ENCODE data around the gene ZNF136. TPM values are rescaled to one million over a fixed set of nuclear protein-coding genes. Genes with fewer than 3 reads are reported as not detected.

ZNF136 gene
- polyA plus RNA-seq, 4 donors = 15.8 to 18.8 (median 18.0) TPM

GRCh38 chr19:12187625-12188024, 24.7 kb downstream of the ZNF136 start:
- DNase-seq (ENCODE audit: low read depth in 4 of 4, low spot score in 2 of 4) = no peak

DNA sequence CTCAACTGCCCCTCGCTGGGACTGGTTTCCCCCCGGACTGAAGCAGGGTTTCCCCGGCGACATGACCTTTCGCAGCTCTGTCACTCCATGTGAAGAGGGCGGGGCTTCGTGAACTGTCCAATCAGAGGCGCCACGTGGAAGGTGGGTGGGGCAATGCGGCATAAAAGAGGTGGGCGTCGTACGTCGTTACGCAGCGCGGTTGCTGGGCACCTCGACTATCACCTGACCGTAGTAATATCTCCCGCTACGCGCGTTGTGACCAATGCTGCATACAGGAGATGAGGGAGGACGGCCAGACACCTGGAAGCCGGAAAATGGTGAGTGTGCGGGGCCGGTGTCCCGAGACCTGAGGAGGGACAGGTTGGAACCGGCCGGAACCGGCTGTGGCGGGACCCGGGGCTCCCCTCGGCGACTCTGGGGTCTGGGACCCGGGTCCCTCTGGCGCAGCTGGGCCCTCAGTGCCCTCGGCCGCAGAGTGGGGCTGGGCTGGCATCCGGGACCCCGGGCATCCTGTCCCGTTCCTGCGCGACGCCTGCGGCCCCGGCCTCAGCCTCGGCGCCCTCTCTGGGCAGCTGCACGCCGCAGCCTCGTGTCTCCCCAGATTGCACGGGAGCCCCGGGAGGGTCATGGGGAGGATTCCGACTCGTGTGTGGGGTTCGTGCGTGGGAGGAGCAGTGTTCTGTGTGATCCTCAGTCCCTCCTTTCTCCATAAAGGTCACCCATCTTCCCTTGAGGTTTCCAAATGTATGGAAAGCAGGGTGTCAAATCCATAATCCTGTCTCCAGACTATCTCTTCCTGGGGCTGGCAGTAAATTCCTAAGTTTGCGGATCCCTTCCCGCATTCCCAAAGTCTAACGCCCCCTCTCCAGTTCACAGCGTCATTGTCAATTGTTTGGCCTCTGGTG, 32.2 kb downstream of the ZNF136 start:
- peak; percentile 71 to 86 (median 80) for DNase-seq (ENCODE audit: low read depth in 4 of 4, low spot score in 2 of 4)

GRCh38 chr19:12198136-12198535, 35.2 kb downstream of the ZNF136 start:
- no peak for DNase-seq (ENCODE audit: low read depth in 4 of 4, low spot score in 2 of 4)

DNA sequence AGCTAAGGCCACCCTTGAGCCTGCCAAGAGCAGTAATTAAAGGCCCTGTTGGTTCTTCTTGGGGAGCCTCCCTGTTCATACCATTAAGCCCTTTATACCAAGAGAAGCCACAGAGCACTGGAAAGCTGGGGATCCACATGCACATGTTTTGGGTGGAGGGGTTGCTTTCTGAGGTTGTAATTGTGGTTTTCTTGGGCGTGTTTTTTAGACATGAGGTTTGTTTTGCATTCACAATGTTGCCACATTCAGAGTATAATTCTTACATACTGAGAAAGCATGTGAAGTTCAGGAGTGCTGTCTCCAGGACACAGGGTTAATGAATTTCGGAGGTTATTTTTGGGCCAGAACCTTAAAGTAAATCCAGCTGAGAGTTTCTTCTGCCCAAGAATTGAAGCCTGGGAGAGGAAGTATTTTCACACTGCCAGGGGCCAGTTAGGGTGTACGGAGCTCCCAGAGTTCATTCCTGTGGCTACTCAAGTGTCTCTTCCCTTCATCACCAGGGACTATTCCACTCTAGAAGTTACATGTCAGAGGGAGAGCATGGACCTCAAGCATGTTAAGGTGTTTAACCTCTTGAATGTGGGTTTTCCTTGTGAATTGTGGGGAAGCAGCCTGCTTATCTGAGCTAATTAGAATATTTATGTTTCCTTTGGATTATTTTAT, 37.0 kb downstream of the ZNF136 start:
- DNase-seq (ENCODE audit: low read depth in 4 of 4, low spot score in 2 of 4) = no peak

- DNase-seq (ENCODE audit: low read depth in 4 of 4, low spot score in 2 of 4) = no peak
Measured at GRCh38 chr19:12202250-12202649, 39.4 kb downstream of the ZNF136 start.

DNA sequence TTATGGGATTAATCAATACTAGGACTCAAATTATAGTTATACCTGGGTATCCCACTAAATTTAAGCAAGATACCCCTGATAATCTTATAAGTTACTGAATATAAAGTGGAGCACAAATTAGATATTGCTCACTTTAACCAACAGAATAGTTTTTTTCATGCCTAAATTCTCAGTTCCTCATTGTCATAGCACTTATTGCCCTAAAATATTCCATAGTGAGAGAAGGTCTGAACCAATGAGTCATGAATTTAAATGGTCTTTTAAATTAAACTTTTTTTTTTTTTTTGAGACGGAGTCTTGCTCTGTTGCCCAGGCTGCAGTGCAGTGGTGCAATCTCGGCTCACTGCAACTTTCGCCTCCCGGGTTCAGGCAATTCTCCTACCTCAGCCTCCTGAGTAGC, 42.4 kb downstream of the ZNF136 start:
- no peak for DNase-seq (ENCODE audit: low read depth in 4 of 4, low spot score in 2 of 4)

DNA sequence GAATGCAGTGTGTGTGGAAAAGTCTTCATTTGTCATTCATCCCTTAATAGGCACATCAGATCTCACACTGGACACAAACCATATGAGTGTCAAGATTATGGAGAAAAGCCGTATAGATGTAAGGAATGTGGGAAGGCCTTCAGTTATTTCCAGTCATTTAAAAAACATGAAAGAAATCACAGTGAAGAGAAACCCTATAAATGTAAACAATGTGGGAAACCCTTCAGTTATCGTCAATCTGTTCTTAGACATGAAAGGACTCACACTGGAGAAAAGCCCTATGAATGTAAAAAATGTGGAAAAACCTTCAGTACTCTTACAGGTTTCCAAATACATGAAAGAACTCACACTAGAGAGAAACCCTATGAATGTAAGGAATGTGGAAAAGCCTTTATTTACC, 45.3 kb downstream of the ZNF136 start:
- DNase-seq (ENCODE audit: low read depth in 4 of 4, low spot score in 2 of 4) = no peak

- no peak for DNase-seq (ENCODE audit: low read depth in 4 of 4, low spot score in 2 of 4)
Measured at GRCh38 chr19:12217332-12217731, 54.4 kb downstream of the ZNF136 start.

DNA sequence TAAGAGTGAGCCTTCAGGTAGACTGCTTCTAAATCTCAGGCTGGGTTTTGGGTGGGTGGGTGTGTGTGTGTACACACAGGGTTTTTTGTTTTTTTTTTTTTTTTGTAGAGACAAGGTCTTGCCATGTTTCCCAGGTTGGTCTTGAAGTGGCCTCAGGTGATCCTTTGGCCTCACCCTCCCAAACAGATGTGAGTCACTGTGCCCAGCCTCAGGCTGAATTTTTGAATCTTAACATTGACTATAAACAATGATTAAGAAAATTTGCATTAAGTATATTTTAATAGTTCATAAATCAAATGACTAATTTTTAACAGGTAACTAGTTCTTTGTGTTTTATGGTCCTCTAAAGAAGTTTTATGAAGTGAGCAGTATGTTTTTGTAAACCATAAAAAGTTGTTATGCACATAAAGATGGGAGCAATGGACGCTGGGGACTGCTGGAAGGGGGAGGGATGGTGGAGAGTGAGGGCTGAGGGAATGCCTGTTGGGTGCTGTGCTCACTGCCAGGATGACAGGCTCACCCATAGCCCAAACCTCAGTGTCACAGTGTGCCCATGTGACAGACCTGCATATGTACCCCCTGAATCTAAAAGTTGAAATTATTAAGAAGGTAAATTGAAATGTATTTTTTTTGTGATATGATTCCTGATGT, 60.2 kb downstream of the ZNF136 start:
- no peak for DNase-seq (ENCODE audit: low read depth in 4 of 4, low spot score in 2 of 4)

DNA sequence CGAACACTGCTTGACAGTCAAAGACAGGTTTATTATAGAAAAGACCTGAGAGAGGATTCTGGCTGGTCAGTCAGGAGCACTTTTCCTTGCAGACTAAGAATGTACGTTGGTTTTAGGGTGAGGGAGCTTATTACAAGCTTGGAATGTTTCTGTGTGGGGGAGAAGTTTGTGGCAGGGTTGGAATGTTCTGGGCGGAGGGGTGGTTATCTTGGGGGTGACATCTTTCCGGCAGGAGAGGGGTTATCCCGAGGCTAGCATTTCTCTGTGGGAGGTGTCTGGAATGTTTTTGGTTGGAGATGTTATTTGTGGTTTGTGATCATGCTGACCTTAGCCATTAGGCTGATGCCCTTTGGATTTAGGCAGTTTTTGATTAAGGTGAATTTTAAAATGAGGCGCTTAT, 61.8 kb downstream of the ZNF136 start:
- DNase-seq (ENCODE audit: low read depth in 4 of 4, low spot score in 2 of 4) = no peak

DNA sequence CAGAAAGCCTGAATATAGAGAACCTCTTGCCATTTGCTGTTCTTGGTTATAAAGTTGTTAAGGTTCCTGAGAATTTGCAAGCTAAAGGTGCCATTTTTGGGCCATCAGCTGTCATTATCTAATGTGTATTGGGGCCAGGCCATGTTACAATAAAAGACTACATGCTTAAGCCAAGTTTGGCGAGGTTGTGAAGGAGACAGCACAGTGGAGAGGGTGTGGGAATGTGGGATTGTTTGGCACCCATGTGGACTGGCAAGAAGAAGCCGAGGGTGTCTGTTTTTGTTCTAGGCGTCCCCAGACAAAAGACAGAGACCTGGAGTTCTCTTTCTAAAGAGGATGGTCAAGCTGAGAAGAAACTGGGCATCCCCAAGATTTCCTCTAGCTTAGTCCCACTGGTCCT, 67.1 kb downstream of the ZNF136 start:
- no peak for DNase-seq (ENCODE audit: low read depth in 4 of 4, low spot score in 2 of 4)

DNA sequence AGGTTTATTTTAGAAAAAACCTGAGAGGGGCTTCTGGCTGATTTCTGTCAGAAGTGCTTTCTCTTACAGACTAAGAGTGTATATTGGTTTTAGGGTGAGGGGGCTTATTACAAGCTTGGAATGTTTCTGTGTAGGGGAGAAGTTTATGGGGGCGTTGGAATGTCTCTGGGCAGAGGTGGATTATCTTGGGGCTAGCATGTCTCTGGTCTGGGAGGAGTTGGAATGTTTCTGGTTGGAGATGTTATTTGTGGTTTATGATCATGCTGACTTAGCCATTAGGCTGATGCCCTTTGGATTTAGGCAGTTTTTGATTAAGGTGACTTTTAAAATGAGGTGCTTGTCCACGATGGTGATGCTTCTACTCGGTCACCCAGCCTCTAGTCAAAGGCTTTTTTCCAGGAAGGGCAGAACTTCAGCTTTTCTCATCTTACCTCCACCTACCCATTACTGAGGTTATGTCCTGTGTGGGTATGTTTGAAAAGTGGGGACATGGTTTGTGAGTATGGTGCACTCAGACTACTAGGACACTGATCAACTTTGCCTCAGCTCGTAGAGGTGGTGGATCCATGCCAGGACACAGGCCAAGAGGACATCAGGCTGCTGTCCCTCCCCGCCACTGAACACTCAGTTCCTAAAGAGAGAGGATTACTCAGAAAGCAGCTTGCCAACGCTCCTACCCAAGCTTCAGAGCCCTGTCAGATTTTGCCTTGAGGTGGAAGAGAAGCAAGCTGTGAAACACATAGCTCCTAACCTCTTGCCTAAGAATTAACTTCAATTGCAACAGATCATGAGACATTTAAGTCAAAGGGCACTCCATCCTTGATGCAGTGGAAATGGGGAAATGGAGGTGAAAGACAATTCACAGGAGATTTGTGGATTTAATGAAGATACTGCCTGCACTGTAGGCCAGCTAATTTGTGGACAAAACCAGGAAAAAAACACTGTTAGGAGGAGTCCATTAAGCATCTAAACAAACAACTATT, 68.1 kb downstream of the ZNF136 start:
- no peak for DNase-seq (ENCODE audit: low read depth in 4 of 4, low spot score in 2 of 4)

- no peak for DNase-seq (ENCODE audit: low read depth in 4 of 4, low spot score in 2 of 4)
Measured at GRCh38 chr19:12232961-12233360, 70.1 kb downstream of the ZNF136 start.

DNA sequence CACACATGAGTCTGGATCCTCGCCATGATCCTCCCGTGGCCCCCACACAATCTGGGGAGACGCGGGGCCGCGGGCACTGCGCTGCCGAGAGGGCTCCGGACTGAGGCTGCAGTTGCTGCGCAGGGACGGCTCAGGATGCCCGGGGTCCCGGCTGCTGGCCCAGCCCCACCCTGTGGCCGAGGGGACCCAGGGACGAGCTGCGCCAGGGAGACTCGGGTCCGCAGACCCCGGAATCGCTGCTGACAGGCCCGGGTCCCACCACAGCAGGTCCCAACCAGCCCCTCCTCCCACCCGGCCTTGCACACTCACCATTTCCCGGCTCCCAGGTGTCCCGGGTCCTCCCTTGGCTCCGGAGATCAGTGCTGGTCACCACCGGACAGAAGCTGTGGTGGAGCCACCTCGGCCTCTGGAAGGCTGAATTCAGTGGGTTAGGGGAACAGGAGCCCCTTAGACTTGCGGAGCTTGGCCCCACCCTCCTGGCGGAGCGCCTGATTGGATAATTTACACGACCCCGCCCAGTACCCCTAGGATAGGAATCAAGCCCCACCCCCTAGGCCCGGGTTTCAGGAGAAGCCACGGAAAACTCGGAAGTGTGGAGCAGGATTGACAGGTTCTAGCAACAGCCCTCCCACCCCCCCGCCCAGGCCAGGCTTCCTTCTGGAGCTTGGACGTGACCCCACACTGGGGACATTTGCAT, 74.4 kb downstream of the ZNF136 start:
- DNase-seq (ENCODE audit: low read depth in 4 of 4, low spot score in 2 of 4) = peak in 1 of 4 donors; percentile 20

Other genes with a start within 250 kb of the ZNF136 start
- gene ZNF700, start 238.0 kb upstream of the ZNF136 start, polyA plus RNA-seq (ENCODE audit: insufficient read length in 4 of 4) = 10 to 100 TPM; 12.5 to 29.1 (median 17.5) TPM
- 10 to 100 TPM in 1 of 4 donors, 1 to 10 TPM in 3; 7.4 to 12.5 (median 8.3) TPM for gene ZNF763, start 198.1 kb upstream of the ZNF136 start, polyA plus RNA-seq (ENCODE audit: insufficient read length in 4 of 4)
- gene ZNF433, start 127.4 kb upstream of the ZNF136 start, polyA plus RNA-seq (ENCODE audit: insufficient read length in 4 of 4) = 10 to 100 TPM; 13.8 to 25.6 (median 16.6) TPM
- 1 to 10 TPM; 1.3 to 2.4 (median 2.0) TPM for gene ZNF878, start 110.1 kb upstream of the ZNF136 start, polyA plus RNA-seq (ENCODE audit: insufficient read length in 4 of 4)
- gene ZNF844, start 98.4 kb upstream of the ZNF136 start, polyA plus RNA-seq (ENCODE audit: insufficient read length in 4 of 4) = 10 to 100 TPM; 23.3 to 35.3 (median 30.1) TPM
- gene ZNF20, start 22.7 kb upstream of the ZNF136 start, polyA plus RNA-seq (ENCODE audit: insufficient read length in 4 of 4) = 1 to 10 TPM; 3.3 to 9.9 (median 8.5) TPM
- 10 to 100 TPM; 10.4 to 27.3 (median 16.0) TPM for gene ZNF625, start 6.4 kb upstream of the ZNF136 start, polyA plus RNA-seq (ENCODE audit: insufficient read length in 4 of 4)
- gene ZNF44, start 131.8 kb downstream of the ZNF136 start, polyA plus RNA-seq (ENCODE audit: insufficient read length in 4 of 4) = 10 to 100 TPM; 47.3 to 60.3 (median 50.6) TPM
- gene ZNF563, start 170.5 kb downstream of the ZNF136 start, polyA plus RNA-seq (ENCODE audit: insufficient read length in 4 of 4) = 1 to 10 TPM; 3.6 to 5.7 (median 4.4) TPM
- 1 to 10 TPM; 5.1 to 8.6 (median 6.9) TPM for gene ZNF442, start 202.6 kb downstream of the ZNF136 start, polyA plus RNA-seq (ENCODE audit: insufficient read length in 4 of 4)
- 1 to 10 TPM; 6.2 to 9.2 (median 7.3) TPM for gene ZNF799, start 238.2 kb downstream of the ZNF136 start, polyA plus RNA-seq (ENCODE audit: insufficient read length in 4 of 4)

All from left renal cortex interstitium (tissue), 4 donors.